GM18505 (cell line): ENCODE measurements around the gene FCER1A.
"Not testable (repeated sequence)": the region's sequence is repeated elsewhere in the genome, so short reads cannot be mapped to it uniquely, and the experiment has no call there.

ENCODE experiments used
- ATAC-seq: cut with Tn5 transposase; IDR thresholded peaks from one replicate; pipeline ENCODE4 v1.9.1; 2021; ENCODE audit not compliant: unreplicated experiment
- POLR2A ChIP-seq: IDR thresholded peaks from 4 replicates; pipeline ENCODE4 v1.6.1; 2011; ENCODE audit warnings: borderline replicate concordance; ENCODE audit not compliant: insufficient read depth, insufficient read length; ENCODE audit errors: extremely low read depth

Gene FCER1A

GRCh38 chr1:159315381-159315780, 13.2 kb downstream of the FCER1A start:
- no peak for TF ChIP-seq POLR2A
- no peak for ATAC-seq

GRCh38 chr1:159318784-159319551, 16.8 kb downstream of the FCER1A start:
- ATAC-seq: no peak
- no peak for TF ChIP-seq POLR2A

DNA sequence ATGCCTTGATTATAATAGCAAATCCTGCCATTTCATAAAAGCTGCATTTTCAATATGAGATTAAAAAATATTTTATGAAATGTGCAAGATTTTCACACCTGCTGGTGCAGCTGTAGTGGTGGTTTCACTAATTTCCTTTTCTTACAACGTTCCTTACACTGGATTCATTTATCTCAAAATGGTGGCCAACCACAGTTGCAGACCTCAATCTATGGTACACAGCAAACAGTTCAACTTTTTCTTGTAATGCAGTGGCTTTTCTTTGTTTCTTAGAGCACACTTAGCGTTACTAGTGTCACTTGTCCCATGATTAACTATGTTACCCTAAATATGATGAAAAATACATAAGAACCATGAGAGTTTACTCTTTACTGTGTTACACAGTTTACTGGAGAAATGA, 32.7 kb downstream of the FCER1A start:
- no peak for ATAC-seq
- TF ChIP-seq POLR2A: no peak

GRCh38 chr1:159338018-159338417, 35.9 kb downstream of the FCER1A start:
- ATAC-seq: no peak
- TF ChIP-seq POLR2A: no peak

- ATAC-seq: no peak
- no peak for TF ChIP-seq POLR2A
Measured at GRCh38 chr1:159339536-159339935, 37.4 kb downstream of the FCER1A start.

DNA sequence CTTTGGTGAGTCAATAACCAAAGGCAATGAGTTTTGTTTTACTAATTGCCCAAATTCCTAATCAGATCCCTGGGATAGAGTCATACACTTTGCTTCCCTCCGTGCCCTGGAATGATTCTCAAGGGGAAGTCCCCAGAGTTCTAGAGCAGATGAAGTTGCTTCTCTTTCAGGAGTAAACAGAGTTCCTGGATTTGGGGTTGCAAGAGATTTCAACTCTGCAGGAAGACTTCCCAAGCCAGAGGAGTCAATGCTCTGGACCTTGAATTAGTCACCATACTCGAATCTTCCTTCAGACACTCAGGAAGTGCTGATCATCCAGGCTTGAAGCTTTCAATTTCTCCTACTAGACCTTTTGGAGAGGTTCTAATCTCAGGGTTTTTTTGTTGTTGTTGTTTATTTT, 39.6 kb downstream of the FCER1A start:
- no peak for TF ChIP-seq POLR2A
- no peak for ATAC-seq

- no peak for TF ChIP-seq POLR2A
- ATAC-seq: no peak
Measured at GRCh38 chr1:159342761-159343425, 40.8 kb downstream of the FCER1A start.

- not testable (repeated sequence) for ATAC-seq
Measured at GRCh38 chr1:159349374-159349773, 47.2 kb downstream of the FCER1A start.

DNA sequence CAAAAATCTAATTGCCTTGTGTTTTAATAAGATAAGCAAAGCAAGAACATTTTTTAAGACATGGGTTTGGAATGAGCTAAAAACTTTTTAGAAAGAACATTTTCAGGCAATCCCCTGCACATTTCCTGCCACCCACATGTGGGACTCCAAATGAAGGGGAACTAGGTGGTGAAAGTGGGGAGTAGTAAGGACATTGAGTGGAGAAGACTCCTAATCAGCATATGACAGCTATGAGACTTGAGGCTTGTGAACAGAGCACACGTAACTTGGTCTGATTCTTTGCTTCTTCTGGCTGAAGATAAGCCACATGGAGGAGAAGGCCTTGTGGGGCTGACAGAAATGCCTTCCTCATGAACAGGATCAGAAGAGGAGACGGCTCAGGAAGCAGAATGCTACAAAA, 50.3 kb downstream of the FCER1A start:
- no peak for TF ChIP-seq POLR2A
- ATAC-seq: no peak
